Measurements from ENCODE around the gene KLC1.
A peak's percentile ranks its signal among the peaks of the same experiment; 100 is the strongest.
"Not testable (repeated sequence)": the region's sequence is repeated elsewhere in the genome, so short reads cannot be mapped to it uniquely, and the experiment has no call there.

Gene KLC1

DNA sequence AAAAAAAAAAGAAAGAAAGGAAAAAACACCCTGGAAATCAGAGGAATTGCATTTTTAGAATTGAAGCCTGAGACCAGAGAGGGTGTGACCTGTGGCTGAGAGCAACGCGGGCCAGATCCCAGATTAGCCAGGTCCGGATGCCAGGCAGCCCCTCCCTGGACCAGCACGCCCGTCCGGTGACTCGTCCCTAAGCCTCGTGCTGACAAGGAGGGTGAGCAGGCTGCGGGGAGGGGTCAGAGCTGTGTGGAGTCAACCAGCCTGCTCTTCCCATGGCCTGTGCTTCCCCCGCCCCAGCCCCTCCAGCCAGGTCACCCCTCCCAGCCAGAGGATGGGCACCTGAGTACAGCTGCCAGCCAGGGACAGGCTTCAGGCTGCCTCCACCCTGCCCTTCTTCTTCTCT, 4.2 kb upstream of the KLC1 start:
- DNase-seq (ENCODE audit: low read depth, low spot score), result peak; percentile 36
- peak overlapping the region; percentile 78 for H3K27ac ChIP-seq

DNA sequence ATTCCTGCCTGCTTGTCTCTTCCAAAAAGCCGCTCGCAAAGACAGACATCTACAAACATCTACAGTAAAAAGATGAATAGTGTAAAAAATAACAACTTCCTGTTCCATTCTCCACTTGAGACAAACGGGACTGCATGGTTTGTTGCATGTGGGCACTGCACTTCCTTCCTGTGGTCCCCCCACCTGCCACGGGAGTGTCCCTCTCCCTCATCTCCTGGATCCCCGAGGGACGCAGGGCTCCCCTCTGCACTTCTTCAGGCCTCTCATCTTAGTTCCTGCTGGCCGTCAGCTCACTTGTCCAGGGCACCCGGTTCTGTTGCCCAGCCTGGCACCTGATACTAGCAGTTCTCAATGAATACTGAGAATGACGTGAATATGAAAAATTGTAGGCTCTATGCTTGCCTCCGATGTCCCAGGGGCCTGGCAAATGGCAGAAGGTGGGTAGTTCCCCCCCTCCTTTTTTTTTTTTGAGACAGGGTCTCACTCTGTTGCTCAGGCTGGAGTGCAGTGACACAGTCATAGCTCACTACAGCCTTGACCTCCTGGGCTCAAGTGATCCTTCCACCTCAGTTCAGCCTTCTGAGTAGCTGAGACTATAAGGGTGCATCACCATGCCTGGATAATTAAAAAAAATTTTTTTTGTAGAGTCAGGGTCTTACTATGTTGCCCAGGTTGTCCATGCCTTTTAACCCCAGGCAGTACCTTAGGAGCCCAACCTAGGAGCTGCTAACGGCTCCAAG, 3.5 kb upstream of the KLC1 start:
- H3K27ac ChIP-seq, result peak overlapping the region; percentile 78
- DNase-seq (ENCODE audit: low read depth, low spot score), result no peak

DNA sequence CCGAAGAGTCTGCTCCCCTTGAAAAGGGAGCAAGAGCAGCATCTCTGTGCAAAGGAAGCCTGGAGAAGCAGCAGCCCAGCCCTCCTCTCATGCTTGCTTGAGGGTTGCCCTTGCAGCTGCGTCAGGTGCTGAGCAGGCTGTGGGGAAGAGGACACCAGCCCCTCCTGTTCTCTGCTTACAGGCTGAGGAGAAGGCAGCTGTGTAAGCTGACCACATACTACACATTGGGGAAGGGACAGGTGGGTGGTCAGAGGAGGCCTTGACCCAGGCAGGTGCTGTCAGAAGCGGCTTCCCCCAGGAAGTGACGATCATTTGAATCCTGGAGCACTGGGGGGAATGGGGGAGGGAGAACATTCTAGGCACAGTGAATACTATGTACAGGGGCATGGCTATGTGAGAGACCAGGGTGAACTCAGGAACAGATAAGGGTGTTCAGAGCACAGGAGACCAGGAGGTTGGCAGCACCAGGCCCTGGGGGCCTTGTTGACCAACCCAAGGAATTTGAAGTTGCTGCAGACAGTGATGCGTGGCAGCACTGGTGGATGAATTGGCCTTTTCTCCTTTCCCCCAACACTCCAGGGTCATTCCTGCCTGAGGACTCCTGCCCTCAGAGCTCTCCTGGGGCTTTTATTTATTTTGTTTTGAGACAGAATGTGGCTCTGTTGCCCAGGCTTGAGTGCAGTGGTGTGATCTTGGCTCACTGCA, 2.7 kb upstream of the KLC1 start:
- H3K27ac ChIP-seq, result peak overlapping the region; percentile 98
- DNase-seq (ENCODE audit: low read depth, low spot score), result no peak

DNA sequence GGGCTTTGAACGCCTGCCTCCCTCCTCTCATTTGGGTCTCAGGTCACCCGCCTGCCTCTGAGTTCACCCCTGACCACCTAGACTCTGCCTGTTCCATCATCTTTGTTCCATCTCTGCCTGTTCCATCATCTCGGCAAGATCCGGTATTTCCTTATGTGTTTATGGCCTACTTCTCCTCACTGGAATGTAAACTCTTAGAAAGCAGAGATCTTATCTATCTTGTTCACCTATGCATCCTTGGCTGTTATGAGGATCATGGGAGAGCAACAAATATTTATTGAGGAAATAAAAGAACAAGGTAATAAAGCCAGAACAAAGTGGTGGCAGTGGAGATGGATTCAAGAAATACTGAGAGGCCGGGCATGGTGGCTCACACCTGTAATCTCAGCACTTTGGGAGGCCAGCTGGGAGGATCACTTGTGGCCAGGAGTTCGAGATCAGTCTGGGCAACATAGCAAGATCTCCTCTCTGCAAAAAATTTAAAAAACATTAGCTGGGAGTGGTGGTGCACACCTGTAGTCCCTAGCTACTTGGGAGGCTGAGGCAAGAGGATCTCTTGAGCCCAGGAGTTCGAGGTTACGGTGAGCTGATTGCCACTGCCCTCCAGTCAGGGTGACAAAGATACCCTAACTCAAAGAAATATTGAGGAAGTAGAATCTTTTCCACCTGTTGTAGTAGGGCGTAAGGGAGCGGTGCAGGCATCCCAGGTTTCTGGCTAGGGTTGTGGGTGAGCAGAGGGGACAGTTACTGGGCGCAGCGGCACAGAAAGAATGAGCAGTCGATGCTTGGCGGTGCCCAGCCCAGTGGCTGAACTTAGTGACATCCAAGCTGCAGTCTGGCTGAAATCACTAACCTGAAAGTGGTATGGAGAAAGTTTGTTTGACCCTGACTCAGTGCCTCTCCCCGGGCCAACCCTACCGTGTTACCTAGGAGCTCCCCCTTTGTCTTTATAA, 1.7 kb upstream of the KLC1 start:
- no peak for DNase-seq (ENCODE audit: low read depth, low spot score)
- peak overlapping the region; percentile 98 for H3K27ac ChIP-seq

DNA sequence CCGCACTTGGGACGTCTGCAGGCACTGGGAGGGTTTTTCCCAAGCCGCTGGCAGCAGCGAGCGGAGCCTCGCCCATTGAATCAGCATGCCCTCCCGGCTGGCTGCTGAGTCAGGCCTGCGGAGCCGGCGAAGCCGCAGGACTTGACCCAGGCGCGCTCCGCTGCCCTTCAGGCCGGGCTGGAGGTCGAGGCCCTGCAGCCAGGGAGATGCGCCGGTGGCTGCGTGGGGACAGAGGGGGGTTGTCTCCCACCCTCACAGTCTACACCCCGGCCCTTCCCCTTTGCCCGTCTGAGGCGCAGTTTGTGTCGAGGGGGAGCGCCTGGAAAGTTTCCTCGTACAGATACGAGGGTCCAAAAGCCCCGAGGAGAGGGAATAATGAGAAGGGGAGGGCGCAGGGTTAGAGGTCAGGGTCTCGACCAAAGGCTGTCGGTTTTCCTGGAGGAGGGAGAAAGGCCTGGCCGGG, 759 bp upstream of the KLC1 start:
- peak overlapping the region; percentile 98 for H3K27ac ChIP-seq
- peak; percentile 64 for DNase-seq (ENCODE audit: low read depth, low spot score)

DNA sequence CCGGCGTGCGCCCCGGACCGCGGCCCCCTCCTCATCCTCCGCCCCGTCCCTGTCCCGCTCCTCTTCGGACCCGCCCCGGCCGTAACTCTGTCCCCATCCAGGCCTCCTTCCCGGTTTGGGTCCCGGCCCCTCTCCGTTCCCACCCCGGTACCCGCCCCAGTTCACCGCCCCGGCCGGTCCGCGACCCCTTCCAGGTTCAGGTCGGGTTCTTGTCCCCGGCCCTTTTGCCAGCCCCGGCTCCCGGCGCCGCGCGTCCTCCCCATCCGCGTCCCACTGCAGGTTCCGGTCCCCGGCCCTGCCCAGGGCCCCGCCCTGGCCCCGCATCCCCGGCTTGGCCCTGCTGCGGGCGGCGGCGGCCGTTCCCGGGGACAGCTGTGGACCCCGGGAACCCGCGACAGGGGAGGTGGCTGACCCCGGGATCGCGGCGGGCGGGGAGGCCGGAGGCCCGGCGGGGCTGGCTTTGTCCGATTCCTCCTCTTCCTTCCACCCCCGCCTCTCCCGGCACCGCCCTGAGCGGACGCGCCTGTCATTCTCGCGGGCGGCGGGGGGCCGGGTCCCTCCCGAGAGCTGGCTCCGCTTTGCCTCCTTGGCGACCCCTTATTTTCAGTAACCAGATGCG, 601 bp downstream of the KLC1 start:
- peak overlapping the region; percentile 98 for H3K27ac ChIP-seq
- DNase-seq (ENCODE audit: low read depth, low spot score), result no peak

DNA sequence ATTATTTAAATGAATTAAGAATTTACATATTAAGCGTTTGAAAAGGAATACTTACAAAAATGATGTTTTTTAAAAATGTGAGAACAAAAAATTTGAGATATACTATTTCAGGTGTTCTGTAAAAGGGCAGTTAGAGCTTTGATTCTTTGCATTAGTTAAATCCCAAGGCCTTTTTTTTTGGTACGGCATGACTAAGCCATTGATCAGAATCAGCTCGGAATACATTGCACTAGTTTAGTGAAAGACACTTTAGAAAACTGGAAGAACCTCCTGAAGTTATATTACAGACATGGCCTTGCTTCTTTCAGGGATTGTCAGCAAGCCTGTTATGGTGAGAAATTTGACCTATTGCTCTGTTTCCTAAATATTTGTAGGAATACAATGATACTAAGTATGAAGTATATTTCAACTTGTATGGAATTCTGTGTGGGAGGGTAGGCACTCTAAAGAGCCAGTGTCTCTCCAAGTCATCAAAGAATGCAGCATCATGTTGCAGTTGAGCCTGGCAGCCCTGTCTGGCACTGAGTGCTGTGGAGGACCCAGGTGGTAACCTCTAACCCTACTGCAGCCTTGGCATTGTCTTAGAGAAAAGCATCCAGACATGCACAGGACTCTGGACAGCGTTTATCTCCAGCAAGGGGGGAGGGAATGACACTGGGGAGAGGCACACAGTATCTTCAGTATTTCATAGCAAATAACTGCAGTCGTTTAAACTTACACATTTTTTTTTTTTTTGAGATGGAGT, 1.5 kb downstream of the KLC1 start:
- DNase-seq (ENCODE audit: low read depth, low spot score), result no peak
- peak overlapping the region; percentile 98 for H3K27ac ChIP-seq

DNA sequence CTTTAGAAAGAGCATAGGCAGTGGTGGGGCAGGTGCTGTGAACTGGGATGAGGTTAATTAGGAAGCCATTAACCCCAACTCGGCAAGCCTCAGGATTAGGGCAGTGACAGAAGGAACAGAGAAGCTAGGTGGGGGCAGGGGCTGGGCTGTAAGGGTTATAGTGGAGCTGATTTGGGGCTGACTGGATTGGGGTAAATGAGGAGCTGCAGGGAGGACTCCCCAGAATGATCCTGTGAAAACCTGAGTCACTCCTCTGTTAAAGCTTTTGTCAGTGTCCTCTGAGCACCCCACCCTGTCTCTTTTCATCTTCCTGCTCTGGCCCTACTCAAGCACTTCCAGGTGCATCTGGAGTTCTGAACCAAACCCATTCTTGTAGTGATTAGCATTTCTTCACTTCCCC, 4.4 kb downstream of the KLC1 start:
- H3K27ac ChIP-seq, result peak overlapping the region; percentile 33
- DNase-seq (ENCODE audit: low read depth, low spot score), result no peak

DNA sequence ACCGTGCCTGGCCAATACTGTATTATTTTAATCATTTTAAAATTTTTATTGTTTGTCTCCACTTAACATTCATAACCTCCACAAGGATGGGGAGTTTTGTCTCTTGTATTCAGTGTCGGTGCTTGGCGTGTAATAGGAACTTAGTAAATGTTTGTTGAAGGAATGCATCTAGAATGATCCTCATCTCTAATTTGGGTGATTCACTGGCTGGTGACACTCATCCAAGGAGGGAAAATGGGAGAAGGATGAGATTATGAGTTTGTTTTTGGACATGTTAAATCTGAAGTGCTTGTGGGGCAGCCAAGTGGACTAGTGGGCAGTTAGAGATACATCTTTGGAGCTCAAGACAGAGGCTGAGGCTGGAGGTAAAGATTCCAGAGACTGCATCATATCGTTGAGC, 5.1 kb downstream of the KLC1 start:
- DNase-seq (ENCODE audit: low read depth, low spot score), result no peak
- H3K27ac ChIP-seq, result no peak overlapping the region

DNA sequence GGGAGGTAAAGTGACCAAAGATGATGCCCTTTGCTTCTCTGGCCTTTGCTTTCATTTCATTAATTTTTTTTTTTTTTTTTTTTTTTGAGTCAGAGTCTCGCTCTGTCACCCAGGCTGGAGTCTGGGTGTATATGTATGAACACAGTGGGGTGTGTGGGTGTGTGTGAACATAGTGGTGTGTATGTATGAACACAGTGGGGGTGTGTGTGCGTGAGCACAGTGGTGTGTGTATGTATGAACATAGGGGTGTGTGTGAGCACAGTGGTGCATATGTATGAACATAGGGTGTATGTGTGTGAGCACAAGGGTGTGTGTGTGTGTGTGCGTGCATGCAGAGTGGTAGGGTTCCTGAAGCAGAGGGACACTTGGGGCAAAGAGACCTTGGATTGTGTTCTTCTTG, 9.6 kb downstream of the KLC1 start:
- DNase-seq (ENCODE audit: low read depth, low spot score), result no peak
- H3K27ac ChIP-seq, result no peak overlapping the region

DNA sequence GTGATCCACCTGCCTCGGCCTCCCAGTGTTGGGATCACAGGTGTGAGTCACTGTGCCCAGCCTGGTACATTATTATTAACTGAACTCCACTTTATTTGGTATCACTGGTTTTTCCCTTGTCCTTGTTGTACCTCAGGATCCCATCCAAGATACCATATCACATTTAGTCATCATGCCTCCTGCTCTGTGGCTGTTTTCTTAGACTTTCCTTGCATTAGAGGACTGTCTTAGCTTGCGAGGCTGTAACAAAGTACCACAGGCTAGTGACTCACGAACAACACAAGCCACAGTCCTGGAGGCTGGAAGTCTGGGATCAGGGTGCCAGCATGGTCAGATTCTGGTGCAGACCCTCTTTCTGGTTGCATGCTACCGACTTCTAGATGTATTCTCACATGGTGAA, 12.2 kb downstream of the KLC1 start:
- no peak for DNase-seq (ENCODE audit: low read depth, low spot score)
- H3K27ac ChIP-seq, result no peak overlapping the region

DNA sequence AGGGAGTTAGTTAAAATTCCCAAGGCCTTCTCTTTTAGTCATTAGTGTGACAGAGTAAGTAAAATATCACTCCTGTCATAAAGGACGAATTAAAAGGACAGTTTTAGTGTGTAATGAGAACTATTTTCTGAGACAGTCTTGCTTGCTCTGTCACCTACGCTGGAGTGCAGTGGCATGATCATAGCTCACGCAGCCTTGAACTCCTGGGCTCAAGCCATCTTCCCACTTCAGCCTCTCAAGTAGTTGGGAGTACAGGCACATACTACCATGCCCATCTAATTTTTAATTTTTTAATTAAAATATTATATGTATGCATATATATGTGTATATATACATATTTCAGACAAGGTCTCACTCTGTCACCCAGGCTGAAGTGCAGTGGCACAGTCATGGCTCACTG, 17.2 kb downstream of the KLC1 start:
- no peak for DNase-seq (ENCODE audit: low read depth, low spot score)

DNA sequence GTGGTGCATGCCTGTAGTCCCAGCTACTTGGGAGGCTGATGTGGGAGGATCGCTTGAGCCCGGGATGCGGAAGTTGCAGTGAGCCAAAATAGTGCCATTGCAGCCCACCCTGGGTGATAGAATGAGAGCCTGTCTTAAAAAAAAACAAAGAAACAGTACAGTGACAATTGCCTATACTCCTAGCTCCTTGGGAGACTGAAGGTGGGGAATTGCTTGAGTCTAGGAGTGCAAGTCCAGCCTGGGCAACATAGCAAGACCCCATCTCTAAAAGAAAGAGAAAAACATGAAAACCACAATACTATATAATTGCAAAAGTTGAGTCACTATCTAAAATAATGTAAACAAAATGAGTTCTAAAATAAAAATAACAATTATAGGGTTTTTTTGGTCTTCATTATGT, 20.0 kb downstream of the KLC1 start:
- DNase-seq (ENCODE audit: low read depth, low spot score), result no peak
- H3K27ac ChIP-seq, result no peak overlapping the region

More for the DNA sequence above, 17.2 kb downstream of the KLC1 start:
- no peak overlapping the region for H3K27ac ChIP-seq

DNA sequence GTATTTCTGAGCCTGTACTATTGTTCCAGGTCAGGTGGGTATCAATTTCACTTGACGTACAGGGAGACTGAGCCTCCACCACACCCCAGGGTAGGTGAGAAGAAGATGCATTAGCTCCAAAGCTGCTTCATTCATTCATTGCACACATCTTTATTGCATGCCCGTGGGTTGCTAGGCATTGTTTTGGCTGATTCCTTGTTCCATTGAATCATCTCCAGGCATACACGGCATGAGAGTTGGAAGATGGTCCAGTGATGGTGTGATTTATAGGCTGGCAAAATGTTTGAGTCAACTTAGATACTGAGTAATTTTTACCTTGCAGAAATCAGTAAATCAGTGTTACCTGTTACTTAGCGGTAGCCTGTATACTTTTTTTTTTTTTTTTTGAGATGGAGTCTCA, 21.2 kb downstream of the KLC1 start:
- no peak overlapping the region for H3K27ac ChIP-seq

DNA sequence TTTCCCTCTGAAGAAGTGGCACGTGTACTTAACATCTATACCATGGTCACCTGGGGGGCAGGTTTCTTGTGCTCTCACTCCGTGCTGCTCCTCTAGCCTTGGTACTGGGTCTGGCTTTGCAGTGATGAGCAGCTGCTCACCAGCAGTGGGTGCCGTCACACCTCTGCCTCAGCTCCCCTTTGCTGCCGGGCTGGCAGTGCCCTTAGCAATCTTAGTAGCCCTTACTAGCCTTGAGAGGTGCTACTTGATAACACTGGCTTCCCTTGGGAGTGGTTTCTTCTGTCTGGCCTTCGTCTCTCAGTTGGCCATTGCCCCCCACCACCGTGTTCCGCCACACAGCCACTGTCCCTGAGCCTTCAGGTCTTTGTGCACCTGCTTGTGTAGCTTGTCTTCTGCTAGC, 22.6 kb downstream of the KLC1 start:
- peak overlapping the region; percentile 79 for H3K27ac ChIP-seq
- no peak for DNase-seq (ENCODE audit: low read depth, low spot score)

More for the DNA sequence above, 21.2 kb downstream of the KLC1 start:
- DNase-seq (ENCODE audit: low read depth, low spot score), result no peak

DNA sequence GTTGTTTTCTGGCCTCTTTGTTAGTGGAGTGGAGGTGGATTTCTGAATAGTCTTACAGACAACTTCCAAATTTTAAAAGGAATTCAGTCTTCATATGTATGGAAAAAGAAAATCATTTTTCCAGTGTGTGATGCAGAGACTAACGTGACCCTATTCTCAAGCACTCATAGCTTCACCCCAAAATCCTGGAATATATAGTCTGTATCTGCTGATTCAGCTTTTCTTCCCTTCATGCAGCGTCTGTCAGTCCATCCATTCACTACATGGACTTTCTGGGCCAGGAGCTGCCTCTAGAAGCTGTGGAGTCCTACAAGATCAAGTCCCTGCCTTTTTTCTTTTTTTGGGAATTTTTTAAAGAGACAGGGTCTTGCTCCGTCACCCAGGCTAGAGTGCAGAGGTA, 23.8 kb downstream of the KLC1 start:
- H3K27ac ChIP-seq, result peak overlapping the region; percentile 79

DNA sequence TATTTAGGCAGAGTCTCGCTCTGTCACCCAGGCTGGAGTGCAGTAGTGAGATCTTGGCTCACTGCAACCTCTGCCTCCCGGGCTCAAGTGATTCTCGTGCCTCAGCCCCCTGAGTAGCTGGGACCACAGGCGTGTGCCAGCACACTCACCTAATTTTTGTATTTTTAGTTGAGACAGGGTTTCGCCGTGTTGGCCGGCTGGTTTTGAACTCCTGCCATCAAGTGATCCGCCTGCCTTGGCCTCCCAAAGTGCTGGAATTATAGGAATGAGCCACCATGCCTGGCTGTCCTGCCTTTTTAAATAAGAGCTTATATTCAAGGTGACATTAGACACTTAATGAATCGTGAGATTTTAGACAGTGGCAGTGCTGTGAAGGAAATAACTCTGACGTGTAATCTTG, 24.3 kb downstream of the KLC1 start:
- not testable (repeated sequence) for DNase-seq (ENCODE audit: low read depth, low spot score)
- peak overlapping the region; percentile 79 for H3K27ac ChIP-seq

More for the DNA sequence above, 23.8 kb downstream of the KLC1 start:
- no peak for DNase-seq (ENCODE audit: low read depth, low spot score)

DNA sequence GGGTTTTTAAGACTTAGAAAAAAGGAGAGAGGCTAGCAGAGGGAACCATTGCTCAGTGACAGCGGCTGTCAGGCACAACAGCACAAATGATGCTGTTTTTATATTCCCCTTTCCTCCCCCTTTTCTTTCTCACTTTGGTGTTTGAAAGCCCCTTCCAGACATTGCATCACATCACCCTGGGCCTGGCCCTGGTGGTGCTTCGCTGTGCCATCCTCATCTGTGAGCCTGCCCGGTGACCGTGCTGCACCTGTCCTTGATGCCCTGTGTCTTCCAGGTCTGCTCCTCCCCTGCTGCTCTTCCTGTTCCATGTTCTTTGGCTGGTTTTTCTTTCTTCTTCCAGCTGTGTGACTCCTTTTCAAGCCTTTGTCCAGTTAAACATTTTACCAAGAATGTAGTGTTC, 24.8 kb downstream of the KLC1 start:
- no peak for DNase-seq (ENCODE audit: low read depth, low spot score)
- H3K27ac ChIP-seq, result peak overlapping the region; percentile 79

DNA sequence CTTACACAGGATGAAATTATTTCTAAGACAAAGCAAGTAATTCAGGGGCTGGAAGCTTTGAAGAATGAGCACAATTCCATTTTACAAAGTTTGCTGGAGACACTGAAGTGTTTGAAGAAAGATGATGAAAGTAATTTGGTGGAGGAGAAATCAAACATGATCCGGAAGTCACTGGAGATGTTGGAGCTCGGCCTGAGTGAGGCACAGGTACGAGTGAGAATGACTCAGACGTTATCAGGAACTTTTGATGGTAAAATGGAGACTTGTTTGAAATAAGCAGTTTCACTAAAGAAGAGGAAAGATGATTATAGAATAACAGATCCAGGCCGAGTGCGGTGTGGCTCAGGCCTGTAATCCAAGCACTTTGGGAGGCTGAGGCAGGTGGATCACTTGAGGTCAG, 25.6 kb downstream of the KLC1 start:
- H3K27ac ChIP-seq, result peak overlapping the region; percentile 79
- no peak for DNase-seq (ENCODE audit: low read depth, low spot score)

Data from epithelial cell of prostate (primary cell).